ENCODE measurements around the gene GYPC.

GYPC gene

GRCh38 chr2:126700677-126701076 lies 44.7 kb downstream of the GYPC start:
- no peaks in the 10 kb centered on the region for H3K4me1 ChIP-seq (ENCODE audit: insufficient read depth, poor library complexity, severe bottlenecking)
- no peaks in the 10 kb centered on the region for H3K27me3 ChIP-seq (ENCODE audit: insufficient read depth, poor library complexity, severe bottlenecking)
- H3K9me3 ChIP-seq (ENCODE audit: severe bottlenecking): no peaks in the 10 kb centered on the region
- ATAC-seq (ENCODE audit: low read depth) (no peak), DNase-seq (ENCODE audit: low spot score) (no peak)
- H3K4me3 ChIP-seq (ENCODE audit: severe bottlenecking): no peak overlapping the region
- H3K36me3 ChIP-seq (ENCODE audit: low read depth): no peaks in the 10 kb centered on the region
- no peak for TF ChIP-seq CTCF (IDR thresholded peaks at IDR 0.05; ENCODE audit: poor library complexity, severe bottlenecking)
- H3K27ac ChIP-seq (ENCODE audit: poor library complexity, severe bottlenecking): no peak overlapping the region

- no peaks in the 10 kb centered on the region for H3K27me3 ChIP-seq (ENCODE audit: insufficient read depth, poor library complexity, severe bottlenecking)
- H3K27ac ChIP-seq (ENCODE audit: poor library complexity, severe bottlenecking): no peak overlapping the region
- H3K4me3 ChIP-seq (ENCODE audit: severe bottlenecking): no peak overlapping the region
- no peaks in the 10 kb centered on the region for H3K9me3 ChIP-seq (ENCODE audit: severe bottlenecking)
- no peaks in the 10 kb centered on the region for H3K36me3 ChIP-seq (ENCODE audit: low read depth)
- TF ChIP-seq CTCF (IDR thresholded peaks at IDR 0.05; ENCODE audit: poor library complexity, severe bottlenecking): no peak
- no peak for DNase-seq (ENCODE audit: low spot score)
- no peaks in the 10 kb centered on the region for H3K4me1 ChIP-seq (ENCODE audit: insufficient read depth, poor library complexity, severe bottlenecking)
- no peak for ATAC-seq (ENCODE audit: low read depth)
Measured at GRCh38 chr2:126703311-126703710, 47.4 kb downstream of the GYPC start.

- DNase-seq (ENCODE audit: low spot score) (no peak), ATAC-seq (ENCODE audit: low read depth) (no peak)
- no peak for TF ChIP-seq CTCF (IDR thresholded peaks at IDR 0.05; ENCODE audit: poor library complexity, severe bottlenecking)
- Histone ChIP-seq H3K4me3 (ENCODE audit: severe bottlenecking) (no peak overlapping the region), H3K27ac (ENCODE audit: poor library complexity, severe bottlenecking) (no peak overlapping the region), H3K27me3 (ENCODE audit: insufficient read depth, poor library complexity, severe bottlenecking) (no peaks in the 10 kb centered on the region), H3K36me3 (ENCODE audit: low read depth) (no peaks in the 10 kb centered on the region), H3K4me1 (ENCODE audit: insufficient read depth, poor library complexity, severe bottlenecking) (no peaks in the 10 kb centered on the region), H3K9me3 (ENCODE audit: severe bottlenecking) (no peaks in the 10 kb centered on the region)
Measured at GRCh38 chr2:126704434-126705160, 48.6 kb downstream of the GYPC start.

- Histone ChIP-seq H3K27me3 (ENCODE audit: insufficient read depth, poor library complexity, severe bottlenecking) (no peaks in the 10 kb centered on the region), H3K4me1 (ENCODE audit: insufficient read depth, poor library complexity, severe bottlenecking) (no peaks in the 10 kb centered on the region), H3K9me3 (ENCODE audit: severe bottlenecking) (no peaks in the 10 kb centered on the region), H3K36me3 (ENCODE audit: low read depth) (no peaks in the 10 kb centered on the region), H3K4me3 (ENCODE audit: severe bottlenecking) (no peak overlapping the region), H3K27ac (ENCODE audit: poor library complexity, severe bottlenecking) (no peak overlapping the region)
- no peak for TF ChIP-seq CTCF (IDR thresholded peaks at IDR 0.05; ENCODE audit: poor library complexity, severe bottlenecking)
- DNase-seq (ENCODE audit: low spot score) (no peak), ATAC-seq (ENCODE audit: low read depth) (no peak)
Measured at GRCh38 chr2:126707191-126707590, 51.2 kb downstream of the GYPC start.

DNA sequence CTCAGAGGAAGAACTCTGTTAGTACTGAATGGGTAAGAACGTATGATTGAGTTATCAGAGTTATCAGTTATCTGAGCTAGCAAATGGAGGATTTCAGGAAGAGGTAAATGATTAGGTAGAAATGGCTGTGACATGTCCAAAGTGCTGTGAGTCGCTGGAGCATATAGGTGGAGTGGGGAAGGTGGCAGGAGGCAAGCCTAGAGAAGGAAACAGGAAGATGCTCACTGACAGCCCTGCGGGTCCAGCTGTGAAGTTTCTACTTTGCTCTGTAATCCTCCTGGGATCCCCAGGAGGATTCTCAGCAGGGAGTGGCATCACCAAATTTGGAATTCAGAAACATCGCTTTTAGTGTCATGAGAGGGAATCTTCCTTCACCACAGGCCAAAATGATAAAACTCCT lies 52.0 kb downstream of the GYPC start:
- Histone ChIP-seq H3K36me3 (ENCODE audit: low read depth) (no peaks in the 10 kb centered on the region), H3K27me3 (ENCODE audit: insufficient read depth, poor library complexity, severe bottlenecking) (no peaks in the 10 kb centered on the region), H3K9me3 (ENCODE audit: severe bottlenecking) (no peaks in the 10 kb centered on the region), H3K27ac (ENCODE audit: poor library complexity, severe bottlenecking) (no peak overlapping the region), H3K4me1 (ENCODE audit: insufficient read depth, poor library complexity, severe bottlenecking) (no peaks in the 10 kb centered on the region), H3K4me3 (ENCODE audit: severe bottlenecking) (no peak overlapping the region)
- DNase-seq (ENCODE audit: low spot score): no peak
- TF ChIP-seq CTCF (IDR thresholded peaks at IDR 0.05; ENCODE audit: poor library complexity, severe bottlenecking): no peak
- no peak for ATAC-seq (ENCODE audit: low read depth)

All from RWPE2 (cell line).